H54 (cell line): Measurements from ENCODE around the gene PRADC1.
"Not testable (repeated sequence)": the region's sequence is repeated elsewhere in the genome, so short reads cannot be mapped to it uniquely, and the experiment has no call there.

Experiments
- DNase-seq: peaks from one replicate; pipeline ENCODE4 v3.0.0; 2011; ENCODE audit warnings: low spot score, mixed read lengths; ENCODE audit not compliant: insufficient read length
- FAIRE-seq: peaks from 3 replicates; lab custom pipeline; 2011; peaks lifted over from hg19 to GRCh38; lab: Jason Lieb, UNC
- POLR2A ChIP-seq: IDR thresholded peaks from 2 replicates; pipeline ENCODE4 v1.6.1; 2011; ENCODE audit warnings: low read depth, mild to moderate bottlenecking, low read length

Gene PRADC1

DNA sequence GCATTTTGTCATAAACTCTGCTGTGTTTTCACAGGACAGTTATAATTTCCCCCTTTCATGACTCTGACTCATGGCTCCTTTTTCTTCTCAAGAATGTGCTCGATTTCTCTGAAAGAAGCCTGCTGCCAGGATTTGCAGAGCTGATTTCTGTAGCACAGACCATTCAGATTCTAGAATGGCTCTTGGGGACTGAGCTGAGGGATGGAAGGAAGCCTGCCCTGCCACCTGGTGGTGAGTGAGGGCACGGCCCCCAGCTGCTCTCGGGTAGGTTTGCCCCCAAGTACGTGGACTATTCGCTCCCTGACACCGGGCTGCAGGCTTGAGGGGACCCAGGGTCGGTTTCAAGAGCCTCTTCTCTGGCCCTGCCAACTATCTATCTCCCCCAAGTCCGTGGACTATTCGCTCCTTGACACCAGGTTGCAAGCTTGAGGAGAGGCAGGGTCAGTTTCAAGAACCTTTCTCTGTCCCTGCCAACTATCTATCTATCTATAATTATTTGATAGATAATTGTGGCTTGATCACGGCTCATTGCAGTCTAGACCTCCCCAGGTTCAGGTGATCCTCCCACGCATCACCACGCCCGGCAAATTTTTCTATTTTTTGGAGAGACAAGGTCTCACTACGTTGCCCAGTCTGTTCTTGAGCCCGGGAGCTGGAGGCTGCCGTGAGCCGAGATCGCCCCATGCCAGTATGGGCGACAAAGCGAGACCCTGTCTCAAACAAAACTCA, 20.4 kb downstream of the PRADC1 start:
- FAIRE-seq (no peak), DNase-seq (peak; percentile 77)
- TF ChIP-seq POLR2A, result no peak

DNA sequence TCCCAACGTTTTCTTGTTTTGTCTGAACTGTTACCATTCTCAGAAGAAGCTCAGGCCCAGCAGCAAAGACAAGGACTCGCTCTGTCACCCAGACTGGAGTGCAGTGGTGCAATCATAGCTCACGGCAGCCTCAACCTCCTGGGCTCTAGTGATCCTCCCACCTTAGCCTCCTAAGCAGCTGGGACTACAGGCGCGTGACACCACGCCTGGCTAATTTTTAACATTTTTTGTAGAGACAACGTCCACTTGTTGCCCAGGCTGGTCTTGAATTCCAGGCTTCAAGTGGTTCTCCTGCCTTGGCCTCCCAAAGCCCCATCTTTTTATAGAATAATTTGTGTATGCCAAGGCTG, 21.0 kb downstream of the PRADC1 start:
- DNase-seq, result no peak
- FAIRE-seq, result no peak

GRCh38 chr2:73210696-73211095, 22.3 kb downstream of the PRADC1 start:
- FAIRE-seq (no peak), DNase-seq (no peak)
- no peak for TF ChIP-seq POLR2A

More for the DNA sequence above, 21.0 kb downstream of the PRADC1 start:
- TF ChIP-seq POLR2A, result no peak

GRCh38 chr2:73210019-73210418, 23.0 kb downstream of the PRADC1 start:
- FAIRE-seq (no peak), DNase-seq (no peak)
- TF ChIP-seq POLR2A, result no peak

DNA sequence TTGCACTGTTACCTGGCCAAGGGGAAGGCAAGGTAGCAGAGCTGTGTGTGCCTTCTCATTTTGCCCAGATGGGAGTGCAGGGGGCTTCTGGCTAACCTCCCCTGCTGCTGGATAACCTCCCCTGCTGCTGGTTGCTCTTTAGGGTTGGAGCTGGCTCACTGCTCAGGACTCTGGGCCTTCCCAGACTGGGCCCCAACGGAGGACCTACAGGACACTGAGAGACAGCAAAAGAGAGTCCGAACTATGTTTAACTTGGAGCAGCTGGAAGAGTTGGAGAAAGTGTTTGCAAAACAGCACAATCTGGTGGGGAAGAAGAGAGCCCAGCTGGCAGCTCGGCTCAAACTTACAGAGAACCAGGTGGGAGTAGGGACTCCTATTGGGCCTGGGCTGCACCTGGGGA, 24.8 kb downstream of the PRADC1 start:
- no peak for TF ChIP-seq POLR2A
- DNase-seq (no peak), FAIRE-seq (no peak)

- no peak for TF ChIP-seq POLR2A
- FAIRE-seq, result no peak
- DNase-seq, result no peak
Observed at GRCh38 chr2:73205611-73206010, 27.4 kb downstream of the PRADC1 start.

DNA sequence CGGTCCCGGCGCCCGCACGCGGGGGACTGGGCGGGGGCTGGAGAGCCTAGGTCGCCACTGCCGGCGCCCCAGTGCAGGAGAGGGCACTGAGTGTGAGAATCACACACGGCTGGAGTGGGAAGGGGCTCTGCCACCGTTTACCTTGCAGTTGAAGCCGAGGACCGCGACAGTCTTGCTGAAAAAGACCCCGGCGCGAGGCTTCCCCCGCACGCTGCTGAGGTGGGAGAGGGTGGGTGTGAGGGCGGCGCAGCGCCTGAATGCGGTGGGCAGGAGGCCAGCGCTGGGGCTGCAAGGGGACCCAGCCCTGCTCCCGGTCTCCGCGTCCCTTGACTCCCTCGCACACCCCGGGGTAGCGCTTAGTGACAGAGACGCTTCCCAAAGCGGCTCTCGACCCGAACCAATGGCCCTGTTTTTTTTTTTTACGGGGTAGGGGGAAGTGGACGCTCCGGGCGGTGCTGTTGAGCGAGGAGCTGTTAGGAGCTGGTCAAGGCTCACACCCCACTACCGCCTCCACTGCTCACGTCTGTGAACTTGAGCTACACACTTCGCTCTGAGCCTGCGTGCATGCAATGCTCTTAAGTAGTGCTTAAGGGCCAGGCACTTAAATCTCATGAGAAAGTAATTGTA, 29.9 kb downstream of the PRADC1 start:
- no peak for FAIRE-seq
- no peak for DNase-seq
- no peak for TF ChIP-seq POLR2A

GRCh38 chr2:73202156-73203054, 30.6 kb downstream of the PRADC1 start, which contains the start of gene NOTO:
NOTO (plus strand) TSS chr2:73202574; CDS start chr2:73202667, 93 bp downstream.
- FAIRE-seq (no peak), DNase-seq (no peak)

GRCh38 chr2:73200281-73200680, 32.8 kb downstream of the PRADC1 start:
- not testable (repeated sequence) for FAIRE-seq, DNase-seq

More at GRCh38 chr2:73202156-73203054, 30.6 kb downstream of the PRADC1 start, which contains the start of gene NOTO:
- TF ChIP-seq POLR2A, result no peak

- FAIRE-seq (no peak), DNase-seq (no peak)
- TF ChIP-seq POLR2A, result no peak
Observed at GRCh38 chr2:73197579-73197978, 35.5 kb downstream of the PRADC1 start.

DNA sequence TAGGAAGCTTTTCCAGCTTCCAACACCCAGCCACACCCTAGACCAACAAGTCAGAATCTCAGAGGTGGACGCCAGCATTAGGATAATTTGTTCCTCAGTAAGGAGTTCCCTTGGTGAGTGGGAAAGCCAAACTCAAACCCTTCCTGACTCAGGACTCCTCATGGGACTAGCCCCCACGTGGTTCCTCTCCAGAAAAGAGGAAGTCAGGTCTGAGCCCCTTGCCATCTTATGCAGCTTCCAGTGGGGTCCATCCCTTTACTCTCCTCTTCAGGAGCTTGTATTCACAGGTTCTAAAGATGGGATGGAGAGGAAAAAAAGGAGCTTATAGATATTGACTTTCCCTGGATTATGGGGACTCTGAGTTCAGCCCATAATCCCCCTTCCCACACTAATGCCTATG, 45.5 kb downstream of the PRADC1 start:
- no peak for TF ChIP-seq POLR2A
- FAIRE-seq, result no peak
- no peak for DNase-seq

DNA sequence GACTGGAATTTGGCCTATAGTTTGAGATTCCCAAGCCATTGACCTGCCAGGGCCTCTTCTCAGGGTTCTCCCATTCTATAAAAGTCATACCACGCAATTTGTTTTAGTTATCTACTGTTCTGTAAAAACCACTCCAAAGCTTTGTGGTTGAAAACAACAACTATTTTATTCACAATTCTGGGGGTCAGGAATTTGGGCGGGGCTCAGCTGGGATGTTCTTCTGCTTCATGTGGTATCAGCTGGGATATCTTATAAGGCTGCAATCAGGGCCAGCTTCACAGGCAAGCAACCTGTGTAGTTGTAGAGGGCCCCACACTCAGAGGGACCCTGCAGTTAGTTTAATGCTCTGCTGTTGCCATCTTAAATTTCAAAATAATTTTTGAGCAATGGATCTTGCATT, 47.1 kb downstream of the PRADC1 start:
- TF ChIP-seq POLR2A, result no peak
- DNase-seq, result no peak
- no peak for FAIRE-seq
